GM21723 (cell line): Measurements from ENCODE around the gene CLDN22.

Experiments
- ATAC-seq: cut with Tn5 transposase; IDR thresholded peaks from one replicate; pipeline ENCODE4 v1.9.1; 2021; ENCODE audit warnings: mild to moderate bottlenecking, moderate library complexity; ENCODE audit not compliant: unreplicated experiment

The CLDN22 gene

GRCh38 chr4:183285886-183286285 is 34.2 kb downstream of the CLDN22 start:
- ATAC-seq, result no peak

GRCh38 chr4:183284965-183285364 is 35.1 kb downstream of the CLDN22 start:
- ATAC-seq, result no peak

DNA sequence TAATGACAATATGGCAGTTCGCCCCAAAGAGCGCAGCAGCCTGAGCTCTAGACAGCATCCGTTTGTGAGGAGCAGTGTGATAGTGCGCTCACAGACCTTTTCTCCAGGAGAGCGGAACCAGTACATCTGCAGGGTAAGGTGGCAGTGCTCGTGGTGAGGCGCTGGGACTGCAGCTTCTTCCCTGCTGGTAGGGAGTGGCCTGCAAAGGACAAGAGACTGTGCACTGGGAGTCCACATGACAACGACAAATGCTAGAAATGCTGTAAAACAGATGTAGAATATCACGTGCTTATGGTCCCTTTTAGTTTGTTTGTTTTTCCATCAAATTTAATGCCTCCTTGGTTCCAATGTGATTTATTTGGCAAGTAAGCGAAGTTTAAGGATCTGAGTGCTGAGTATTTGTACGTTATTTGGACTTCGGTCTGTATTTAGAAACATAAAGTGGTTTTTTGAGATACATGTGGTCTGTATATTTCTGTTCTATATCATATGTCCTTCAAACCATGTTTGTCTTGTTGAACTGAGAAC is 35.8 kb downstream of the CLDN22 start:
- no peak for ATAC-seq

GRCh38 chr4:183276106-183276505 is 44.0 kb downstream of the CLDN22 start:
- ATAC-seq, result no peak

- no peak for ATAC-seq
Measured at GRCh38 chr4:183272384-183272783, 47.7 kb downstream of the CLDN22 start.

- ATAC-seq, result no peak
Measured at GRCh38 chr4:183268556-183268955, 51.5 kb downstream of the CLDN22 start.
